ENCODE measurements around the gene PIGN.

Gene PIGN

DNA sequence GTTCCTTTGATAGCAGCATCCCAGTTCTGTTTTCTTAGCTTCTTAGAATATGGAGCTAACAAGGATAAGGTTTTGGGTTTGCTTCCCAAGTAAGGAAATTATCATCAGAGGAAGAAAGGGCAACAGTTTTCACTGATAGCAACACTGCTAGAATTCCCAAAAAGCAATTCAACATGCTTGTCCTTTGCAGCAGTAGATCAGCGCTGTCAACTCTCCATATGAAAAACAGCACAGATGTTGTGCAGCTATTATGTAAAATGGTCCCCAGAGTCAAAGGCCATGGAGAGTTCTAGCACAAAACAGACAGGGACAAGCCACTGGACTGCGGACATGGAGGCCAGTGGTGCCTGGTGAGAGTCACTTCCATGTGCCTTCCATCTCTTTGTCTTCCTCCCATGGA lies 158.1 kb downstream of the PIGN start:
- no peaks in the 10 kb centered on the region for H3K79me2 ChIP-seq (ENCODE audit: control insufficient read depth, insufficient read depth, low read length)
- no peak overlapping the region for H3K23ac ChIP-seq (ENCODE audit: low read length)
- no peak overlapping the region for H3K4ac ChIP-seq (ENCODE audit: low read depth, low read length)
- no peak overlapping the region for H3K27ac ChIP-seq (ENCODE audit: low read depth, low read length)
- no peak overlapping the region for H2AK5ac ChIP-seq (ENCODE audit: low read length)
- H2BK15ac ChIP-seq (replicated peaks; ENCODE audit: low read depth): no peak overlapping the region
- no peak overlapping the region for H3K4me2 ChIP-seq (ENCODE audit: low read length)
- H3K18ac ChIP-seq (ENCODE audit: low read length): no peak overlapping the region
- H3K27me3 ChIP-seq (ENCODE audit: insufficient read depth, low read length, poor library complexity): no peaks in the 10 kb centered on the region
- DNase-seq: no peak
- no peak overlapping the region for H2BK5ac ChIP-seq (ENCODE audit: low read length)
- no peaks in the 10 kb centered on the region for H3K4me1 ChIP-seq (ENCODE audit: control insufficient read depth, low read depth, low read length)
- no peaks in the 10 kb centered on the region for H3K36me3 ChIP-seq (ENCODE audit: control insufficient read depth, insufficient read depth, low read length)
- no peak overlapping the region for H3K9ac ChIP-seq (ENCODE audit: low read length)
- no peak overlapping the region for H4K8ac ChIP-seq (ENCODE audit: low read depth, low read length)
- no CpG with 5 or more reads among the region's 2 CpGs for WGBS (ENCODE audit: extremely low coverage, insufficient coverage, low lambda C conversion rate)
- no peak overlapping the region for H4K5ac ChIP-seq (ENCODE audit: low read length)
- H3K56ac ChIP-seq (ENCODE audit: low read length): no peak overlapping the region
- no peak overlapping the region for H3K4me3 ChIP-seq (ENCODE audit: low read length)
- H2BK120ac ChIP-seq (ENCODE audit: low read depth, low read length): no peak overlapping the region
- H3K79me1 ChIP-seq (ENCODE audit: low read length): no peaks in the 10 kb centered on the region

DNA sequence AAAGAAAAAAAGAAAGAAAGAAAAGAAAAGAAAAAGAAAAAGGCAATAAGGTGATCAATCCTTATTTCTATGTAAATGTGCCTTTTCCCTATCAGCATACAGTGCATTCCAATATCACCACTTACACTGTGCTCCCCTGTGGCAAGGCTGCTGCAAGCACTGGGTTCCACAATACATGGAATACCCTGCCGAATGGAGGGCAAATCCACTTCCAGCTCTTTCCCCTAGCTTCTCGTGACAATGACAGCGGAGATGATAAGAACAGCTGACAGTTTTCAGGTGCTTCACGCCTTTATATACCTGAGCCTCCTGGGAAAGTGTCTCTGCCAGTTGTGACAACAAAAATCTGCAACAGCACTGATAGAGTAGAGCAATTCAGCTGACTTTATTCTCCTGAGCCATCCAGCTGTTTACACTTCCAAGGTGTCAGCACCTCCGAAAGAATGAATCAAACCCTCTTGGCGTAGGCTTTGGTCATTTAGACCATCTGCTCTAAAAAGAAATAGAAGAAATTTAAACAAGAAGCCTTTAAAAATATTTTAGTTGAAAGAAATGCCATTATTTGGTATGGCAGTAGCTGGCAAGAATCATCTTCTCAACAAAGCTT lies 158.8 kb downstream of the PIGN start:
- peak; percentile 47 for DNase-seq
- H3K79me2 ChIP-seq (ENCODE audit: control insufficient read depth, insufficient read depth, low read length): no peaks in the 10 kb centered on the region
- no peaks in the 10 kb centered on the region for H3K79me1 ChIP-seq (ENCODE audit: low read length)
- no peak overlapping the region for H3K18ac ChIP-seq (ENCODE audit: low read length)
- no peak overlapping the region for H3K56ac ChIP-seq (ENCODE audit: low read length)
- WGBS (ENCODE audit: extremely low coverage, insufficient coverage, low lambda C conversion rate): no CpG with 5 or more reads among the region's 6 CpGs
- H3K9ac ChIP-seq (ENCODE audit: low read length): no peak overlapping the region
- no peak overlapping the region for H3K4ac ChIP-seq (ENCODE audit: low read depth, low read length)
- no peak overlapping the region for H2BK15ac ChIP-seq (replicated peaks; ENCODE audit: low read depth)
- no peak overlapping the region for H3K4me2 ChIP-seq (ENCODE audit: low read length)
- no peak overlapping the region for H2BK5ac ChIP-seq (ENCODE audit: low read length)
- no peak overlapping the region for H3K4me3 ChIP-seq (ENCODE audit: low read length)
- no peak overlapping the region for H2AK5ac ChIP-seq (ENCODE audit: low read length)
- no peaks in the 10 kb centered on the region for H3K27me3 ChIP-seq (ENCODE audit: insufficient read depth, low read length, poor library complexity)
- H3K23ac ChIP-seq (ENCODE audit: low read length): no peak overlapping the region
- H3K36me3 ChIP-seq (ENCODE audit: control insufficient read depth, insufficient read depth, low read length): no peaks in the 10 kb centered on the region
- no peak overlapping the region for H2BK120ac ChIP-seq (ENCODE audit: low read depth, low read length)
- H4K8ac ChIP-seq (ENCODE audit: low read depth, low read length): no peak overlapping the region
- H3K4me1 ChIP-seq (ENCODE audit: control insufficient read depth, low read depth, low read length): no peaks in the 10 kb centered on the region
- H3K27ac ChIP-seq (ENCODE audit: low read depth, low read length): no peak overlapping the region
- no peak overlapping the region for H4K5ac ChIP-seq (ENCODE audit: low read length)

DNA sequence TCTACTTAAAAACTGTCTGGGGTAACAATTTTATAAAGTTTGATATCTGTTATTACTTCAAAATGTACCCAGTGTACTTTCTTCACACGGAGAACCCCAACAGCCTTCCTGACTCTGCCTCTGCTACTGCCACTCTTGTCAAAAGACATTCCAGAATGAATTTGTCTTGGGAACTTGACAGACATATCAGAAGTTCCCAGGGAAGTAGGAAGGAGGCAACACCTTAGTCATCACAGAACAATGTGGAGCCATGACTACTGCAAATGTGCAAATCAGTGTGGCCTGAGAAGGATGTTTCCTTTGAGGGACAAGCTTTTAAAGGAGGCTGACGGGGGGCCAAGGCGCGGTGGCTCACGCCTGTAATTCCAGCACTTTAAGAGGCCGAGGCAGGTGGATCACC lies 160.3 kb downstream of the PIGN start:
- Histone ChIP-seq H3K9ac (ENCODE audit: low read length) (no peak overlapping the region), H3K18ac (ENCODE audit: low read length) (no peak overlapping the region), H2BK120ac (ENCODE audit: low read depth, low read length) (no peak overlapping the region), H2AK5ac (ENCODE audit: low read length) (no peak overlapping the region), H3K4ac (ENCODE audit: low read depth, low read length) (no peak overlapping the region), H3K36me3 (ENCODE audit: control insufficient read depth, insufficient read depth, low read length) (no peaks in the 10 kb centered on the region), H3K4me2 (ENCODE audit: low read length) (no peak overlapping the region), H3K27ac (ENCODE audit: low read depth, low read length) (no peak overlapping the region), H3K4me1 (ENCODE audit: control insufficient read depth, low read depth, low read length) (no peaks in the 10 kb centered on the region), H3K56ac (ENCODE audit: low read length) (no peak overlapping the region), H3K79me2 (ENCODE audit: control insufficient read depth, insufficient read depth, low read length) (no peaks in the 10 kb centered on the region), H3K23ac (ENCODE audit: low read length) (no peak overlapping the region), H3K4me3 (ENCODE audit: low read length) (no peak overlapping the region), H3K79me1 (ENCODE audit: low read length) (no peaks in the 10 kb centered on the region), H4K8ac (ENCODE audit: low read depth, low read length) (no peak overlapping the region), H4K5ac (ENCODE audit: low read length) (no peak overlapping the region), H3K27me3 (ENCODE audit: insufficient read depth, low read length, poor library complexity) (no peaks in the 10 kb centered on the region), H2BK5ac (ENCODE audit: low read length) (no peak overlapping the region), H2BK15ac (replicated peaks; ENCODE audit: low read depth) (no peak overlapping the region)
- peak; percentile 94 for DNase-seq
- no CpG with 5 or more reads among the region's 6 CpGs for WGBS (ENCODE audit: extremely low coverage, insufficient coverage, low lambda C conversion rate)

DNA sequence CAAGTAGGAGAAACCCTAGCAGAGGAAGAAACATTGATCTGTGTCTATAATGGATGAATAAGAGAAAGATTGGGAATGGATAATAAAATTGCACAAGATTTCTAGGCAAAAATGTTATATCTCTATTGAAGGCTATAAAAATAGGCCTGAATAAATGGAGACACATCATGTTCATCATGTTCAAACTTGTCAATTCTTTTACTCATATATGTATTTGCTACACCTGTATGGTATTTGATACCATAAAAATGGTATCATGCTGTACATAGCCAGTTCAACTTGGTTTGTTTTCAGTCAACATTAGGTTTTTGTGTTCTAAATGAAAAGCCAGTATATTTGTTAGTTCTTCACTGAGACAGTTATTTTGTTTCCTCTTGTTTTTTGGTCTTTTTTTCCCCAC lies 161.9 kb downstream of the PIGN start:
- no peak overlapping the region for H3K4me2 ChIP-seq (ENCODE audit: low read length)
- no peaks in the 10 kb centered on the region for H3K79me1 ChIP-seq (ENCODE audit: low read length)
- no peaks in the 10 kb centered on the region for H3K4me1 ChIP-seq (ENCODE audit: control insufficient read depth, low read depth, low read length)
- H3K9ac ChIP-seq (ENCODE audit: low read length): no peak overlapping the region
- H3K79me2 ChIP-seq (ENCODE audit: control insufficient read depth, insufficient read depth, low read length): no peaks in the 10 kb centered on the region
- no peak overlapping the region for H4K5ac ChIP-seq (ENCODE audit: low read length)
- no peak overlapping the region for H3K23ac ChIP-seq (ENCODE audit: low read length)
- no peak overlapping the region for H3K4me3 ChIP-seq (ENCODE audit: low read length)
- H3K27ac ChIP-seq (ENCODE audit: low read depth, low read length): no peak overlapping the region
- no peak overlapping the region for H4K8ac ChIP-seq (ENCODE audit: low read depth, low read length)
- H2BK120ac ChIP-seq (ENCODE audit: low read depth, low read length): no peak overlapping the region
- no peak overlapping the region for H3K4ac ChIP-seq (ENCODE audit: low read depth, low read length)
- H2BK5ac ChIP-seq (ENCODE audit: low read length): no peak overlapping the region
- no peak overlapping the region for H3K18ac ChIP-seq (ENCODE audit: low read length)
- H3K56ac ChIP-seq (ENCODE audit: low read length): no peak overlapping the region
- DNase-seq: no peak
- H2BK15ac ChIP-seq (replicated peaks; ENCODE audit: low read depth): no peak overlapping the region
- no peaks in the 10 kb centered on the region for H3K36me3 ChIP-seq (ENCODE audit: control insufficient read depth, insufficient read depth, low read length)
- H3K27me3 ChIP-seq (ENCODE audit: insufficient read depth, low read length, poor library complexity): no peaks in the 10 kb centered on the region
- H2AK5ac ChIP-seq (ENCODE audit: low read length): no peak overlapping the region

DNA sequence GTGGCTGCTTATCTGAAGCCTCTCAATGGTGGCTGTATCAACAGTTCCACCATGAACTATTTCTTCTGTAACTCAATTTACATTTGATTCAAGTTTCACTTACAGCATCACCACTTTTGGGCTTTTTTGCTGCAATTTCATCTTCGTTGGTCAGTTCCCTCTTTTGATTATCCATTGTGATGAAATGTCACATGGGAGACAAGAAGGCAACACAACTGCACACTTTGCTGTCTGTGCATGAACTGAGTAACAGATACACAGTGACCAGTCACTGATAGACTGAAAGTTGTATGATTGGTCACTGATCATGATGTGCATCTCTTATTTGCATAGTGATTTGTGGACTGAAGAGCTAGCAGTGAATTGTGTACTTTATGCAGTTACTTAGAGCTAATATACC lies 163.3 kb downstream of the PIGN start:
- Histone ChIP-seq H2BK15ac (replicated peaks; ENCODE audit: low read depth) (no peak overlapping the region), H3K4me2 (ENCODE audit: low read length) (no peak overlapping the region), H3K27ac (ENCODE audit: low read depth, low read length) (no peak overlapping the region), H2BK5ac (ENCODE audit: low read length) (no peak overlapping the region), H3K27me3 (ENCODE audit: insufficient read depth, low read length, poor library complexity) (no peaks in the 10 kb centered on the region), H3K56ac (ENCODE audit: low read length) (no peak overlapping the region), H3K79me2 (ENCODE audit: control insufficient read depth, insufficient read depth, low read length) (no peaks in the 10 kb centered on the region), H3K18ac (ENCODE audit: low read length) (no peak overlapping the region), H3K9ac (ENCODE audit: low read length) (no peak overlapping the region), H3K23ac (ENCODE audit: low read length) (no peak overlapping the region), H3K36me3 (ENCODE audit: control insufficient read depth, insufficient read depth, low read length) (no peaks in the 10 kb centered on the region), H3K4ac (ENCODE audit: low read depth, low read length) (no peak overlapping the region), H4K5ac (ENCODE audit: low read length) (no peak overlapping the region), H2BK120ac (ENCODE audit: low read depth, low read length) (no peak overlapping the region), H3K4me1 (ENCODE audit: control insufficient read depth, low read depth, low read length) (no peaks in the 10 kb centered on the region), H2AK5ac (ENCODE audit: low read length) (no peak overlapping the region), H3K79me1 (ENCODE audit: low read length) (no peaks in the 10 kb centered on the region), H4K8ac (ENCODE audit: low read depth, low read length) (no peak overlapping the region), H3K4me3 (ENCODE audit: low read length) (no peak overlapping the region)
- no CpG with 5 or more reads among the region's 1 CpG for WGBS (ENCODE audit: extremely low coverage, insufficient coverage, low lambda C conversion rate)
- no peak for DNase-seq

DNA sequence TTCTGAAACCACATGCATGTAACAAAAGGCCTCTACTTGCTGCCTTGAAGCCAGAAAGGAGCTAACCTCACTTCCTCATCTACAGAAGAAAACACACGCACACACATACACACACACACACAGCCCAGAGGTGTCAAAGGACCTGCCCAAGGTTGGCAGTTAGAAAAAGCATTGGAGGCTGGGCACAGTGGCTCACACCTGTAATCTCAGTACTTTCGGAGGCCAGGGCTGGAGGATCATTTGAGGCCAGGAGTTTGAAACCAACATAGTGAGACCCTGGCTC lies 168.2 kb downstream of the PIGN start:
- H3K79me2 ChIP-seq (ENCODE audit: control insufficient read depth, insufficient read depth, low read length): no peaks in the 10 kb centered on the region
- H2BK5ac ChIP-seq (ENCODE audit: low read length): no peak overlapping the region
- no peak overlapping the region for H3K56ac ChIP-seq (ENCODE audit: low read length)
- H3K79me1 ChIP-seq (ENCODE audit: low read length): no peaks in the 10 kb centered on the region
- H3K36me3 ChIP-seq (ENCODE audit: control insufficient read depth, insufficient read depth, low read length): no peaks in the 10 kb centered on the region
- H2BK120ac ChIP-seq (ENCODE audit: low read depth, low read length): no peak overlapping the region
- H3K27me3 ChIP-seq (ENCODE audit: insufficient read depth, low read length, poor library complexity): no peaks in the 10 kb centered on the region
- H4K5ac ChIP-seq (ENCODE audit: low read length): no peak overlapping the region
- H3K9ac ChIP-seq (ENCODE audit: low read length): no peak overlapping the region
- no peak overlapping the region for H3K18ac ChIP-seq (ENCODE audit: low read length)
- no peak for DNase-seq
- H4K8ac ChIP-seq (ENCODE audit: low read depth, low read length): no peak overlapping the region
- no CpG with 5 or more reads among the region's 2 CpGs for WGBS (ENCODE audit: extremely low coverage, insufficient coverage, low lambda C conversion rate)
- no peak overlapping the region for H3K4ac ChIP-seq (ENCODE audit: low read depth, low read length)
- no peak overlapping the region for H3K4me3 ChIP-seq (ENCODE audit: low read length)
- H3K4me1 ChIP-seq (ENCODE audit: control insufficient read depth, low read depth, low read length): no peaks in the 10 kb centered on the region
- H3K23ac ChIP-seq (ENCODE audit: low read length): no peak overlapping the region
- H3K4me2 ChIP-seq (ENCODE audit: low read length): no peak overlapping the region
- H3K27ac ChIP-seq (ENCODE audit: low read depth, low read length): no peak overlapping the region
- H2BK15ac ChIP-seq (replicated peaks; ENCODE audit: low read depth): no peak overlapping the region
- no peak overlapping the region for H2AK5ac ChIP-seq (ENCODE audit: low read length)
